ENCODE results near the gene CXCR5. TPM values are rescaled to one million over a fixed set of nuclear protein-coding genes. Genes with fewer than 3 reads are reported as not detected.

CXCR5 gene
- total and polyA plus RNA-seq, 2 of the 4 experiments (the other 2 are of a cell fraction) = not detected

DNA sequence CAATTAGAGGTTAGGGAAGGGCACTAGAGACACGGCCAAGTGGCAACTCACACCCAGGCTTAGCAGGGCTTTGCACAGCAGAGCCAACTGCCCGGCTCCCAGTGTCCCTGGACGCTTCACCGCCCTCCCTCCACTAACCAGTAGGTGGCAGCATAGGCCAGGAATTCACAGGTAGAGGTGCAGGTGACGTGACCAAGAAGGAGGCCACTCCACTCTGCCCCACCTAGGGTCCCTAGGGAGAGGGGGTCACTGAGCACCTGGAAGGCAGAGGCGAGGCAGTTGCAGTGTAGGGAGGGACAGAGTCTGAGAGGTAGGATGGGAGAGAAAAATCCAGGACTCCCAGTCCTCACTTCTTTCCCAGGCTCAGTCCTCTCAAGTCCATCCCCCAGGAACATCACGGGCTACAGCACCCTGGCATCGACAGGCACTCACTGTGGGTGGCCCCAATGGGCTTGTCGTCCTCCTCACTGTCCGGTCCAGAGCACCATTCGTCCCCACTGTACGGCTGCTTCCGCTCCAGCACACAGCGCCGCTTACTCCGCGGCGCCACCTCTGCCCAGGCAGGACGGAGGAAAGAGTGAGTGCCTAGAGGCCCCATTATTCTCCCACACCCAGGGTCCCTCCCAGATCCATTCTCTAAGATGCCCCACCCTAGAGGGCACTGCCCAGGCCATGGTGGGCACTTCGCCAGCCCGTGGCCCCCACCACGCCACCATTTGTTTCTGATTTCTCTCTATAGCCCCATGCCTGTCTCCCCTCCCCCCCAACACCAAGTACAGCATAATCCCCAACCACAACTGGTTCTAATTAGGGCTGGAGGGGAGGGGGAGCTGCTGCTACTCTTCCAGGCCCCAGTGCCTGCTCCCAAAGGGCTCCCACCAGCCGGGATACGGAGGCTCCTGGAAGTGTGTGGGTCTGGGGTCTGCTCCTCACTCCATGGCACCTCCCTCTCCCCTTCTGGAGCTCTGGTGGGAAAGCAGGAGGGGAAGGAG, 23.7 kb downstream of the CXCR5 start:
- H3K18ac ChIP-seq (ENCODE audit: low read depth, low read length) = no peak overlapping the region
- H4K91ac ChIP-seq (ENCODE audit: insufficient read depth, low read depth, low read length) = no peak overlapping the region; the same call in 1 of the 2 replicates
- H3K79me1 ChIP-seq (ENCODE audit: low read depth in 1 of 2, low read length in 2 of 2) = peaks cover 20 to 72% of the 10 kb centered on the region in 2 experiments; a peak in 3 of 4 replicates
- H4K8ac ChIP-seq (ENCODE audit: low read depth in 2 of 2, low read length in 2 of 2) = peak overlapping the region in 1 of 2 experiments; percentile 28; a peak in 1 of 4 replicates
- no TSS peak for BruUV-seq (replicated peaks)
- 0 out of 2 replicates have a peak, but pooled peaks cover 4% of the 10 kb centered on the region for H3K9me1 ChIP-seq (ENCODE audit: insufficient read depth, low read length)
- H4K20me1 ChIP-seq (ENCODE audit: insufficient read depth, low read length) = peaks cover 51% of the 10 kb centered on the region
- no peak overlapping the region for H3K4me2 ChIP-seq (ENCODE audit: low read depth, low read length)
- in situ Hi-C loops (cut with MboI; ENCODE audit: low sequenced_read_pairs) (no loop called here), intact Hi-C loops (cut with micrococcal nuclease) (loop anchor here (1.0 to 5.0 kb wide), 2 partner anchors 21 to 115 kb away; partner anchors contain the start of gene DDX6), dilution Hi-C loops (cut with HindIII; ENCODE audit: low sequenced_read_pairs, unreplicated experiment) (no loop called here)
- no peak overlapping the region for H3K9ac ChIP-seq (ENCODE audit: low read depth, low read length)
- WGBS, 2 experiments (ENCODE audit: extremely low coverage in 2 of 2, insufficient read length in 1 of 2) = 52% methylated on average over 9 of the region's 24 CpGs; no CpG with 5 or more reads in 1 of the 2 experiments
- peak overlapping the region; percentile 21 for H3K4ac ChIP-seq (ENCODE audit: low read depth, low read length)
- ATAC-seq (ENCODE audit: low read depth) (peak; percentile 5; the same call in 1 of the 2 replicates), DNase-seq (peak; percentile 62)
- peak overlapping the region; percentile 77 for H2AK9ac ChIP-seq (replicated peaks; ENCODE audit: low read depth, low read length, poor library complexity)
- H2BK15ac ChIP-seq (ENCODE audit: low read depth, low read length) = 0 out of 3 replicates have a peak overlapping the region, but pooled peaks have one; percentile 19
- H3K4me3 ChIP-seq (ENCODE audit: insufficient read depth, low read depth, low read length) = no peak overlapping the region
- no peaks in the 10 kb centered on the region for H3K27me3 ChIP-seq (ENCODE audit: control insufficient read depth, insufficient read depth, low read length)
- H2AK5ac ChIP-seq (ENCODE audit: low read depth, low read length) = peak overlapping the region; percentile 76; the same call in 1 of the 2 replicates
- peak overlapping the region; percentile 17 for H2BK5ac ChIP-seq (ENCODE audit: low read depth, low read length, poor library complexity, severe bottlenecking)
- H2BK20ac ChIP-seq (ENCODE audit: low read depth, low read length) = no peak overlapping the region
- no peak overlapping the region for H3K14ac ChIP-seq (replicated peaks; ENCODE audit: low read depth, low read length)
- no peak overlapping the region for H3K23ac ChIP-seq (ENCODE audit: low read depth, low read length)
- no peak overlapping the region for H2BK120ac ChIP-seq (ENCODE audit: low read depth, low read length)
- peak overlapping the region; percentile 25 for H2AFZ ChIP-seq (replicated peaks; ENCODE audit: low read length, poor library complexity)
- POLR2A ChIA-PET (ENCODE audit: unreplicated experiment) = no interaction called here
- H3K36me3 ChIP-seq (ENCODE audit: control insufficient read depth, insufficient read depth, low read length) = peaks cover 39% of the 10 kb centered on the region
- no peaks in the 10 kb centered on the region for H3K9me3 ChIP-seq (ENCODE audit: control insufficient read depth, insufficient read depth, low read length)
- H3K56ac ChIP-seq (ENCODE audit: extremely low read depth, insufficient read depth, low read length) = no peak overlapping the region
- no peak overlapping the region for H4K5ac ChIP-seq (ENCODE audit: low read depth, low read length)
- CTCF ChIA-PET = interaction anchor here (0.9 to 1.5 kb wide), 3 partner anchors 23 to 218 kb away, joined by 3 to 4 read pairs (median 3); partner anchors contain the start of gene DDX6
- H3K4me1 ChIP-seq (ENCODE audit: control insufficient read depth, insufficient read depth, low read length) = peaks cover 31% of the 10 kb centered on the region
- peak overlapping the region; percentile 10; the same call in 1 of the 2 replicates for H3K27ac ChIP-seq (ENCODE audit: insufficient read depth, low read length)
- TF ChIP-seq RCOR1 (IDR thresholded peaks at IDR 0.05; ENCODE audit: insufficient replicate concordance, low read length) (no peak), MXI1 (IDR thresholded peaks at IDR 0.05; ENCODE audit: borderline replicate concordance, low read depth, low read length) (0 out of 2 replicates have a peak, but pooled peaks have one; percentile 15), MAZ (IDR thresholded peaks at IDR 0.05; ENCODE audit: borderline replicate concordance, low read depth, low read length) (peak; percentile 32; the same call in 1 of the 2 replicates), CHD1 (IDR thresholded peaks at IDR 0.05; ENCODE audit: low read depth, low read length) (no peak), CEBPB (IDR thresholded peaks at IDR 0.05; ENCODE audit: low read depth, low read length) (no peak), RAD21 (IDR thresholded peaks at IDR 0.05; ENCODE audit: low read length) (peak; percentile 97), FOS (IDR thresholded peaks at IDR 0.05; ENCODE audit: low read depth, low read length) (no peak), RFX5 (IDR thresholded peaks at IDR 0.05; ENCODE audit: low read depth, low read length) (no peak)
- TF ChIP-seq, protein P1, sequence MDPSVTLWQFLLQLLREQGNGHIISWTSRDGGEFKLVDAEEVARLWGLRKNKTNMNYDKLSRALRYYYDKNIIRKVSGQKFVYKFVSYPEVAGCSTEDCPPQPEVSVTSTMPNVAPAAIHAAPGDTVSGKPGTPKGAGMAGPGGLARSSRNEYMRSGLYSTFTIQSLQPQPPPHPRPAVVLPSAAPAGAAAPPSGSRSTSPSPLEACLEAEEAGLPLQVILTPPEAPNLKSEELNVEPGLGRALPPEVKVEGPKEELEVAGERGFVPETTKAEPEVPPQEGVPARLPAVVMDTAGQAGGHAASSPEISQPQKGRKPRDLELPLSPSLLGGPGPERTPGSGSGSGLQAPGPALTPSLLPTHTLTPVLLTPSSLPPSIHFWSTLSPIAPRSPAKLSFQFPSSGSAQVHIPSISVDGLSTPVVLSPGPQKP (IDR thresholded peaks at IDR 0.05; ENCODE audit: borderline replicate concordance, low read depth, low read length) = no peak
- TF ChIP-seq, protein P2, sequence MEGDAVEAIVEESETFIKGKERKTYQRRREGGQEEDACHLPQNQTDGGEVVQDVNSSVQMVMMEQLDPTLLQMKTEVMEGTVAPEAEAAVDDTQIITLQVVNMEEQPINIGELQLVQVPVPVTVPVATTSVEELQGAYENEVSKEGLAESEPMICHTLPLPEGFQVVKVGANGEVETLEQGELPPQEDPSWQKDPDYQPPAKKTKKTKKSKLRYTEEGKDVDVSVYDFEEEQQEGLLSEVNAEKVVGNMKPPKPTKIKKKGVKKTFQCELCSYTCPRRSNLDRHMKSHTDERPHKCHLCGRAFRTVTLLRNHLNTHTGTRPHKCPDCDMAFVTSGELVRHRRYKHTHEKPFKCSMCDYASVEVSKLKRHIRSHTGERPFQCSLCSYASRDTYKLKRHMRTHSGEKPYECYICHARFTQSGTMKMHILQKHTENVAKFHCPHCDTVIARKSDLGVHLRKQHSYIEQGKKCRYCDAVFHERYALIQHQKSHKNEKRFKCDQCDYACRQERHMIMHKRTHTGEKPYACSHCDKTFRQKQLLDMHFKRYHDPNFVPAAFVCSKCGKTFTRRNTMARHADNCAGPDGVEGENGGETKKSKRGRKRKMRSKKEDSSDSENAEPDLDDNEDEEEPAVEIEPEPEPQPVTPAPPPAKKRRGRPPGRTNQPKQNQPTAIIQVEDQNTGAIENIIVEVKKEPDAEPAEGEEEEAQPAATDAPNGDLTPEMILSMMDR (conservative IDR thresholded peaks at IDR 0.05; ENCODE audit: low read depth, low read length) = peak; percentile 86
- TF ChIP-seq, protein P3, sequence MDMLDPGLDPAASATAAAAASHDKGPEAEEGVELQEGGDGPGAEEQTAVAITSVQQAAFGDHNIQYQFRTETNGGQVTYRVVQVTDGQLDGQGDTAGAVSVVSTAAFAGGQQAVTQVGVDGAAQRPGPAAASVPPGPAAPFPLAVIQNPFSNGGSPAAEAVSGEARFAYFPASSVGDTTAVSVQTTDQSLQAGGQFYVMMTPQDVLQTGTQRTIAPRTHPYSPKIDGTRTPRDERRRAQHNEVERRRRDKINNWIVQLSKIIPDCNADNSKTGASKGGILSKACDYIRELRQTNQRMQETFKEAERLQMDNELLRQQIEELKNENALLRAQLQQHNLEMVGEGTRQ (IDR thresholded peaks at IDR 0.05; ENCODE audit: low read depth, low read length) = no peak
